HepG2 (cell line): ENCODE results near the gene L3MBTL3.

Experiments used
- EP300 ChIP-seq, 3 experiments: sonication (generic) in 1 of 3; formaldehyde crosslinking in 1 of 3; IDR thresholded peaks; 2 replicates each; pipeline versions ENCODE4 v1.5.1 to v1.6.1; 2011 to 2020; ENCODE audit warnings: low read depth in 2 of 3, low read length in 2 of 3, borderline replicate concordance in 1 of 3, improper control_type of control experiment in 1 of 3, mild to moderate bottlenecking in 1 of 3, missing genetic modification reagents in 1 of 3, moderate library complexity in 1 of 3
- HMG20A ChIP-seq: IDR thresholded peaks from 2 replicates; pipeline ENCODE4 v1.6.1; 2016; ENCODE audit warnings: borderline replicate concordance
- POLR2AphosphoS5 ChIP-seq: IDR thresholded peaks from 2 replicates; pipeline ENCODE4 v1.6.1; 2012; ENCODE audit warnings: low read depth, low read length
- SUZ12 ChIP-seq: fragments of 150-350 bp; IDR thresholded peaks from 2 replicates; pipeline ENCODE4 v1.6.1; 2014; ENCODE audit warnings: low read depth, low read length

DNA sequence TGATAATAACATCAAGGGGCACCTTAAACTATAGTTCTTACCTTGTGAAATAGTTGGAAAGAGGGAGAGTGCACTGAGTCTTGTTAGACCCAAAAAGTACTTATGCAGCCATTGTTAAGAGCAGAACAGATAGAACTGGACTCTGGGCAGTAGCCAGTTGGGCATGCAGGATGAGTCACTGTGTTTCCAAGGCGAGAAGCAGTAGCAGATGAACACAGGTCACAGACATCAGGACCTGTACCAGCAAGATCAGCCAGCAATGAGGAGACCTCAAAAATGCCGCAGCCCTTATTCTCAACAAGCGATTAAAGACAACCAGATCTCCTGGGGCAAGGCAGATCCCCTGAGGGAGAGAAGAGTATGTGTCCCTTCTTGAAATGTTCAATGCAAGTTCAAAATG, 125.3 kb downstream of the L3MBTL3 start:
- TF ChIP-seq EP300 (IDR thresholded peaks at IDR 0.05; ENCODE audit: low read depth in 2 of 2, low read length in 2 of 2) (no peak), EP300 (CRISPR knock-in tag; IDR thresholded peaks at IDR 0.05; ENCODE audit: borderline replicate concordance) (no peak), SUZ12 (no peak), HMG20A (CRISPR knock-in tag) (no peak), POLR2AphosphoS5 (no peak)
